Muscle layer of colon (tissue), 2 donors: ENCODE results near the gene CLPTM1L.
"Not testable (repeated sequence)": the region's sequence is repeated elsewhere in the genome, so short reads cannot be mapped to it uniquely, and the experiment has no call there.

Experiments
- H3K27ac ChIP-seq: one replicate; pipeline ENCODE4 v1.7.0; 2013; ENCODE audit warnings: low read depth, mild to moderate bottlenecking, low read length, moderate library complexity
- H3K27me3 ChIP-seq, 2 donors: one replicate each; pipeline ENCODE4 v1.7.0; 2013; ENCODE audit warnings: low read length in 2 of 2, mild to moderate bottlenecking in 2 of 2; ENCODE audit not compliant: insufficient read depth in 2 of 2, control insufficient read depth in 1 of 2
- H3K36me3 ChIP-seq: one replicate; pipeline ENCODE4 v1.7.0; 2013; ENCODE audit warnings: mild to moderate bottlenecking, low read length; ENCODE audit not compliant: insufficient read depth
- H3K4me1 ChIP-seq: one replicate; pipeline ENCODE4 v1.7.0; 2013; ENCODE audit warnings: mild to moderate bottlenecking, low read length; ENCODE audit not compliant: insufficient read depth
- H3K4me3 ChIP-seq, 2 donors: one replicate each; pipeline ENCODE4 v1.7.0; 2013; ENCODE audit warnings: low read length in 2 of 2, low read depth in 1 of 2, mild to moderate bottlenecking in 1 of 2, moderate library complexity in 1 of 2
- H3K9ac ChIP-seq: one replicate; pipeline ENCODE4 v1.7.0; 2013; ENCODE audit warnings: low read length
- H3K9me3 ChIP-seq: one replicate; pipeline ENCODE4 v1.7.0; 2013; ENCODE audit warnings: mild to moderate bottlenecking, low read length
- donor health status: abdominal sarcoma.
- donor health status: Adenocarcinoma of cecum.

CLPTM1L gene

DNA sequence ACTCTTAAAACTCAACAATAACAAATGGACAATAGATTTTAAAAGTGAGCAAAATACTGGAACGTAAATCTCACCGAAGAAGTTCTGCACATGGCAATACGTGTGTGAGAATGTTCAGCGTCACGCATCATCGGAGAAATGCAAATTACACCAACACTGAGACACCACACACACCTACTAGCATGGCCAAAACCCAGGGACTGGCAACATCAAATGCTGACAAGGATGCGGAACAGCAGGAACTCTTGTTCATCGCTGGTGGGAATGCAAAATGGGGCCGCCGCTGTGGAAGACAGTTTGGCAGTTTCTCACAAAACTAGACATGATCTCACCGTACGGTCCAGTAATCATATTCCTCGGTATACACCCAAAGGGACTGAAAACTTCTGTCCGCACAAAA is 21.6 kb upstream of the CLPTM1L start:
- H3K4me3 ChIP-seq: no peak overlapping the region
- H3K9ac ChIP-seq: no peak overlapping the region
- H3K4me1 ChIP-seq: no peaks in the 10 kb centered on the region
- peaks cover 0 to 9% of the 10 kb centered on the region in 2 donors for H3K27me3 ChIP-seq
- H3K36me3 ChIP-seq: no peaks in the 10 kb centered on the region
- H3K27ac ChIP-seq: no peak overlapping the region
- H3K9me3 ChIP-seq: no peaks in the 10 kb centered on the region

DNA sequence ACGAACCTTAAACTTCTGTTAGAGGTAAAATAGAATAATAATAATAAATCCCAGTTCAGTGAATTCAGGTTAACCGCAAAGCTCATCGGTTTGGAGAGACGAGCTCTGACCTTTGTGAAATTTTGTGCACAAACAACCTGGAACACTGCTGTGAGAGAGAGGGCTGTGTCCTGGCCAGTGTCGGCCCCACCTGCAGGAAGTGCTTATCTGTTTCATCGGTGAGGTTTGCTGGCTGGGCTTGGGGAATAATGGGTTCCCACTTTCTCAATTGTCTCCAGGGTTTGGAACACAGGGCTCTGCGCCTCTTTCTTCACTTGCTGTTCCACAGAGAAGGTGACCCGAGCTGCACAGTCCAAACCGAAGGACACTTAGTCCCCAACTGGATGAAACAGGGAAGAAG is 19.3 kb upstream of the CLPTM1L start:
- H3K9ac ChIP-seq: no peak overlapping the region
- H3K4me1 ChIP-seq: no peaks in the 10 kb centered on the region
- H3K9me3 ChIP-seq: no peaks in the 10 kb centered on the region
- no peaks in the 10 kb centered on the region for H3K36me3 ChIP-seq
- no peak overlapping the region for H3K27ac ChIP-seq
- H3K27me3 ChIP-seq: peaks cover 13 to 14% of the 10 kb centered on the region in 2 donors
- no peak overlapping the region for H3K4me3 ChIP-seq

DNA sequence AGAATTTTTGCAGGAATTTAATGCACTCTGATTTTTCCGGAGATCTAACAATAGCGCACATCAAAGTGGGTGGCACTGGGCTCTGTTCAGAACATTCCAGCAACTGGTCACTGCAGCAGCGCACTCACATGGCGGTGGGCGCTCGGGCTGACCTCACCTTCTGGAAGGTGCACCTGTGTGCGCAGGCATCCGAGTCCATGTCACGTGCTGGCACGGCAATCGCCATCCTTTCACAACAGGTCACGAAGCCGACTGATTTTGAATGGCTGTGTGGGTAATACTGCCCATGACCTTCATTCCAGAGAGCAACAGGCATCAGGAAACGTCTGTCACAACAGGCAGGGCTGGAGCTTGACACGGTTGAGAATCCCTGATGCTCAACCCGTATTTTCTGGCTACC is 18.7 kb upstream of the CLPTM1L start:
- Histone ChIP-seq H3K9ac (no peak overlapping the region), H3K9me3 (no peaks in the 10 kb centered on the region), H3K36me3 (no peaks in the 10 kb centered on the region), H3K4me1 (no peaks in the 10 kb centered on the region), H3K27me3 (peaks cover 16 to 19% of the 10 kb centered on the region in 2 donors), H3K27ac (no peak overlapping the region), H3K4me3 (no peak overlapping the region)

DNA sequence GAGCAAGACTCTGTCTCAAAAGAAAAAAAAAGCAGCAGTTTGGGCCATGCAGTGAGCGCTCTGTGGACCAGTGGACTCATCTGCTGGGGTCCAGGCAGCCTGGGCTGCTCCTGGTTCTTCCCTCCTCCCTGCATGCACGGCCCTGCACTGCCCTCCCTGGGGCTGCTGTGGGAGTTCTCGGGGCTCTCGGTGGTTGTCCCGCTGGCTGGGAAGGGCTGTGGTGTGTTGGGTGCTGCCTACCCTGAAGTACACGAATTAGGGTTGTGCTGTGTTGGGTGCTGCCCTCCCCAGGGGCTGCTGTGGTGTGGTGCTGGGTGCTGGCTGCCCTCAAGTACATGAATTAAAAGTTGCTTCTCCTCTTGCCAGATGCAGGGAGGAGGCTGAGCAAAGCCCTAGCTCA is 18.3 kb upstream of the CLPTM1L start:
- Histone ChIP-seq H3K27me3 (peaks cover 16 to 22% of the 10 kb centered on the region in 2 donors), H3K4me3 (no peak overlapping the region), H3K27ac (no peak overlapping the region), H3K9me3 (no peaks in the 10 kb centered on the region), H3K9ac (no peak overlapping the region), H3K4me1 (no peaks in the 10 kb centered on the region), H3K36me3 (no peaks in the 10 kb centered on the region)

DNA sequence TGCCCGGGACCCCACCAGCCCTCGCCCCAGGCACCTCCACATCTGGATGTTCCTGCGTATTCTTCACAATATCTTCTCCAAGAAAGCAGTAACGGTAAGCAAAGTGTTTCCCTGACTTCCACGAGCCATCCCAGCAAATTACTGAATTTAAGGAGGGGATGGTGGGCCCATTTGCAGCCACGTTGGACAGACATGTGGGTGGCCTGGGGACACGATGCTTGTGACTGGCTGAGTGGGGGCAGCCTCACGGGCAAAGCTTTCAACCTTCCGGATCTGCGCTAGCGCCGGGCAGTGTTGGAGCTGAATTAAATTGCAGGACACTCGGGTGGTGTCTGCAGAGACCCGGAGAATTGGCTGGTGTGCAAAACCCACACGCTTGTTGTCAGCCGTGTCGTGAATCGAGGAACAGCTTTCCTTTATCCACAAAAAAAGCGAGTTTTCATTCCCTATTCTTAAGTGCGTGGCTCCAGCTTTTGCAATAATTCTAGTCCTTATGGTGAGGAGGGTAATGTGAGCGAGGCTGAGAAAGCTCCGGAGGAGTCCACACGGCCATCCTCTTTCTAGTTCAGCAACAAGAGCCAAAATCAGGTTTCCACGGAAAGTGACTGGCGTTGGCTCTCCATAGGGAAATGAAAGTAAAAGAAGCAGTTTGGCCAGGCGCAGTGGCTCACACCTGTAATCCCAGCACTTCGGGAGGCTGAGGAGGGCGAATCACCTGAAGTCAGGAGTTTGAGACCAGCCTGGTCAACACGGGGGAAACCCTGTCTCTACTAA is 17.5 kb upstream of the CLPTM1L start:
- Histone ChIP-seq H3K27me3 (peaks cover 16 to 29% of the 10 kb centered on the region in 2 donors), H3K9me3 (no peaks in the 10 kb centered on the region), H3K4me1 (no peaks in the 10 kb centered on the region), H3K36me3 (no peaks in the 10 kb centered on the region), H3K27ac (no peak overlapping the region), H3K9ac (no peak overlapping the region), H3K4me3 (no peak overlapping the region)

DNA sequence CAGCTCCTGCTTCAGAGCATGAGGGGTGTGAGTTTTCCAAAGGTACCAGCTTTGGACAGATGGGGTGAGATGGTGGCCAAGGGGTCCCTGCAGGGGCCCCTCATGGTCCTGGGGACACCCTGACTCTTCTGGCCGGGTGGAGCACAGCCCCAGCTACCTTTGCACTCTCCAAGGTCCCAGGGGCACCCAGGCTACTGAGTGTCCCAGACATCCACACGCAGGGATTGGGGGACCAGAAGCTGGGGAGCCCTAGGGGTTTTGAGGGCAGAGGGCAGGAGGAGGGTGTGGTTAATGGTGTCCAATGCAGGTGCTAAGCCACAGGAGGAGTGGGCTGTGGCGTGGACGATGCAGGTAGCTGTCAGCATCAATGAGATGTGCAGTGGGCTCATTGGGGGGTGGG is 16.0 kb upstream of the CLPTM1L start:
- no peak overlapping the region for H3K9ac ChIP-seq
- no peaks in the 10 kb centered on the region for H3K9me3 ChIP-seq
- H3K4me1 ChIP-seq: no peaks in the 10 kb centered on the region
- peaks cover 16 to 35% of the 10 kb centered on the region in 2 donors for H3K27me3 ChIP-seq
- H3K27ac ChIP-seq: no peak overlapping the region
- no peak overlapping the region for H3K4me3 ChIP-seq
- H3K36me3 ChIP-seq: no peaks in the 10 kb centered on the region

DNA sequence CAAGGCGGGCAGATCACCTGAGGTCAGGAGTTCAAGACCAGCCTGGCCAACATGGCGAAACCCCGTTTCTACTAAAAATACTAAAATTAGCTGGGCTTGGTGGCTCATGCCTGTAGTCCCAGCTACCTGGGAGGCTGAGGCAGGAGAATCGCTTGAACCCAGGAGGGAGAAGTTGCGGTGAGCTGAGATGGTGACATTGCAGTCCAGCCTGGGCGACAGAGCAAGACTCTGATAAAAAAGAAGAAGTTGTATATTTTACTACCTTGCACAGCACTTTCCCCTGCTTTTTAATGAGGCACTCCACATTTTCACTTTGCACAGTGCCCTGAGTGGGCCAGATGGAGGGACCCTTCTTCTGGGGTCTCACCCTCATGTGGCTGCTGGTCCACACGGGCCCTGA is 15.5 kb upstream of the CLPTM1L start:
- H3K27me3 ChIP-seq: peaks cover 16 to 35% of the 10 kb centered on the region in 2 donors

DNA sequence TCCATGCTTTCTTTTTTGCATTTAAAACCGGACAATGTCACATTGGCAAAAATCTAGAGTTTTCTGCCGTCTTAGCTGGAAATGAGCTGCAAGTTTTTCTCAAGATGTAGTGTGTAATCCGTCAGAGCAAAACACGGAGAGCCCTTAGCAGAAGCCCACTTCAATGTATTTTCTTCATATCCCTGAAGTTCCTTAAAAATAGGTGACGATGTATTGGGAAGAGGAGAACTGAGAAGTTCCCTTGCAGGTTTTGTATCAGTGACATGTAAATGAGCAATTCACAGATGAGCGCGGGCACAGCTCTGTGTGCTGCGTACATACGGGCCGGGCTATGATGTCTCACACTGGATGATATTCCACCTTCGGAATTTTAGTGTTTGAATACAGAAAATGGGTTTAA is 14.8 kb upstream of the CLPTM1L start:
- H3K27me3 ChIP-seq: peaks cover 16 to 35% of the 10 kb centered on the region in 2 donors
- no peaks in the 10 kb centered on the region for H3K4me1 ChIP-seq
- no peak overlapping the region for H3K4me3 ChIP-seq
- H3K9me3 ChIP-seq: no peaks in the 10 kb centered on the region
- H3K9ac ChIP-seq: no peak overlapping the region
- H3K36me3 ChIP-seq: no peaks in the 10 kb centered on the region
- H3K27ac ChIP-seq: no peak overlapping the region

More for the DNA sequence above, 15.5 kb upstream of the CLPTM1L start:
- not testable (repeated sequence) for H3K4me3 ChIP-seq, H3K27ac ChIP-seq, H3K36me3 ChIP-seq, H3K4me1 ChIP-seq, H3K9me3 ChIP-seq, H3K9ac ChIP-seq

DNA sequence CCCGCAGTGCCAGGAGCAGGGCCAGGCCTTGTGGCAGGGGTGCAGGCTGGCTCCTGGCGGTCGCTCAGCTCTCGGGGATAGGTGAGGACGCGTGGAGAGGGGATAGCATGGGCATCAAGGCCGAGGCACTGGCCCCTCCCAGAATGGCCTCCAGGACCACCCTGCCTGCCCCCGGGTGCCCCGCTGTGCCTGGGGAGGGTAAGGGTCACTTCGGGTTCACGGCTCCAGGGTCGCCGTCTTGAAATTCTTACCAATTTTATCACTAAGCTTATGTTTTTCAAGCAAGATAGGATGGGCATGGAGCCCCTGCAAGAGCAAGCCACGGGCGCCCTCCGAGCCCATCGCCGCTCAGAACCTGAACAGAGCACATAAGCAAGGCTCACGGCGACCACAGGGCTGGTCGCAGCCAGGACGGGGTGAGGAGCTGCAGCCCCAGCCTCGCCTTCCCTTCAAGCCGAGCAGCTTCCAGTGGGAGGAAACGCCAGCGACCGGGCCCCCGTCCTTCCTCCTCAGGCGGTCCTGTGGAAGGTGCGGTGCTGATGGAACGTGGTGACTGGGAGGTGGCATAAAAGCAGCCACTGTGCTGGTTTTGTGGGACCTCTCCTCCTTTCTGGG is 14.2 kb upstream of the CLPTM1L start:
- H3K27ac ChIP-seq: no peak overlapping the region
- H3K9ac ChIP-seq: no peak overlapping the region
- peaks cover 16 to 35% of the 10 kb centered on the region in 2 donors for H3K27me3 ChIP-seq
- no peaks in the 10 kb centered on the region for H3K36me3 ChIP-seq
- H3K4me1 ChIP-seq: no peaks in the 10 kb centered on the region
- H3K4me3 ChIP-seq: no peak overlapping the region
- H3K9me3 ChIP-seq: no peaks in the 10 kb centered on the region

DNA sequence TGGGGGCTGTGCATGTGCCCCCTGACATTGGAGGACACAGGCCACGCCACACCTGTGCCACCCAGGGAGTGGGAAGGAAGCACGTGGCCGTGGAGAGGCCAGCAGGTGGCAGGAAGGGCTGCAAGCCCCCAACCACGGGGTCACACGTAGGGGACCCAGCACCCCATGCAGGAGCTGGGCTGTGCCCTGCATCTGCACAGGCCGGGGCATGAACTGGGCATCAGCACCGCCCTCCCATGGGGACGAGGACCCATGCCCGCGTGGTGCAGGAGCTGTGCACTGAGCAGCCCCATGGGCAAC is 13.8 kb upstream of the CLPTM1L start:
- H3K27ac ChIP-seq: no peak overlapping the region
- H3K27me3 ChIP-seq: peaks cover 12 to 35% of the 10 kb centered on the region in 2 donors
- no peaks in the 10 kb centered on the region for H3K9me3 ChIP-seq

DNA sequence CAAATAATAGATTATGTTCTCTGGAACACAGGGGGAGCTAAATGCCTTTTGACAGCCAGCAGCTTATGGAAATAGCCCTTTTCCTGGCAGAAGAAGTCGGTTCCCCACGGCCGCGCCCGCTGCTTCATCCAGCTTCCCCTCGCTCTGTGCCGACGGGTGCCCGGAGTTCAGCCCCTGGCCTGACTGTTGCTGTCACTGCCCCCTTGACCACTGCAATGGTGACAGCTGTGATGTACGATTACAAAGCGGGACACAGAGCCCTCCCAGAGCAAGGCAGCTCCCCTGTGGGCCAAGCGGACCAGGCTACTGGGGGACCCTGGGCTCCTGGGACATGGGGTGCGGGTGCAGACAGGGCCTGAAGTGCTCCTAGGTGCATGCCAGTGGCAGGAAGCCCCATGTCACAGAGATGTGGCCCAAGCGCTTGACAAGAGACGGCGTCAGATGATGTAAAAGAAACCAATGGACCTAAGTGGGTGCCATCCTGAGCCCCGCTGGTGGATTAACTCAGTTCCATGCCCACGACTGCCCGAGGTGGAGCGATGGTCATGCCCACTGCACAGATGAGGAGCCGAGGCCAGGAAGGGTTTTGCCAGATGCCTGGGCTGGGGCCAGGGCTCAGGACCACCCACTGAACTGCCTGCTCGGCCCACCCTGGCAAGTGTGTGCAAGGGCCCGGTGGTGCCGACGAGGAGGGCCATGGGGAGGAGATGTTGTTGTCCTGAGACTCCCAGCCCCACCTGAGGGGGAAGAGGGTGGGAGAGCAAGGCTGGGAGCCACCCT is 13.2 kb upstream of the CLPTM1L start:
- Histone ChIP-seq H3K4me1 (no peaks in the 10 kb centered on the region), H3K9me3 (no peaks in the 10 kb centered on the region), H3K4me3 (no peak overlapping the region), H3K27me3 (peaks cover 7 to 35% of the 10 kb centered on the region in 2 donors), H3K9ac (no peak overlapping the region), H3K27ac (no peak overlapping the region), H3K36me3 (no peaks in the 10 kb centered on the region)

More for the DNA sequence above, 13.8 kb upstream of the CLPTM1L start:
- Histone ChIP-seq H3K36me3 (no peaks in the 10 kb centered on the region), H3K4me3 (no peak overlapping the region), H3K9ac (no peak overlapping the region), H3K4me1 (no peaks in the 10 kb centered on the region)
